HG03442 (cell line): ENCODE measurements around the gene ZFY.
A peak's percentile ranks its signal among the peaks of the same experiment; 100 is the strongest.

Experiments
- ATAC-seq: cut with Tn5 transposase; IDR thresholded peaks from one replicate; pipeline ENCODE4 v1.9.1; 2021; ENCODE audit warnings: mild to moderate bottlenecking, moderate library complexity; ENCODE audit not compliant: unreplicated experiment

Gene ZFY

DNA sequence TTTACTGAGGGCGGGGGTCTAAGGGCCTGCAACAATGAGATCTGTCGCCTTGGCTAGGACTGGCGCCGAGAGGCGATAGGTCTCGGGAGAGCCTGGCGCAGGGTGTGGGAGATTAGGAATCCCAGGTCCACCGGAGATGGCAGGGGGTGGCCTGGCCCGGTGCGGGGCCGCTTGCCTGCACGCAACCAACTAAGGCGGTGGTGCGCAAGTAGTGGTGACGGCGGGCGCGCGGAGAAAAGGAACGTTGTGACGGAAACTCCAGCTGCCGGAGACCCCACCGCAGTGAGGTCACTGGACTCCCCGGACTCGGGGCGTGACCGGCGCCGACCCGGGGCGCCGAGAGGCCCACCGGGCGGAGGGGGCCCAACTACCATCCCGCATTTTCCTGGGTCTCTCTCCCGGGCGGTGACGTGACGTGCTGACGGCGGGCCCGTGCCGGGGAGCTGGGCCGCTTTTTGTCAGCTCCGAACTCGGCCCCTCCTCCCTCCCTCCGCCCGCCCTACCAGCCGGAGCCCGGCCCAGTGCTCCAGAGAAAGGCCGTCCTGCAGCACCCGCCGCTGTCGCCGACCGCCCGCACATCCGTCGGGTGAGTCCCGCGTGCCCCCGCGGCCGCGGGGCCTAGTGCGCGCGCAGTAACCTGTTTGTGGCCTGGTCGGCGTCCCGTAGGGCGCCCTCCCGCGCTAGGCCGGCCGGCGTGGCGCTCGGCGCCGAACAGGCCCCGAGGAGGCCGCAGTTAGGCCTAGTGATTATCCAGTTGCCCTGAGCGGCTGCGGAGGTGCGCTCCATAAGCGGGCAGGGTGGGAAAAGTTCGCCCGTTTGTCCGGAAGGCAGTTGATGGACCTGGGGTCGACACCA is at the start of gene ZFY:
ZFY (plus strand) TSS at position 521 of the 855 bp plus-strand sequence. CDS start 18,556 bp downstream, outside the sequence.
- ATAC-seq: peak; percentile 25

DNA sequence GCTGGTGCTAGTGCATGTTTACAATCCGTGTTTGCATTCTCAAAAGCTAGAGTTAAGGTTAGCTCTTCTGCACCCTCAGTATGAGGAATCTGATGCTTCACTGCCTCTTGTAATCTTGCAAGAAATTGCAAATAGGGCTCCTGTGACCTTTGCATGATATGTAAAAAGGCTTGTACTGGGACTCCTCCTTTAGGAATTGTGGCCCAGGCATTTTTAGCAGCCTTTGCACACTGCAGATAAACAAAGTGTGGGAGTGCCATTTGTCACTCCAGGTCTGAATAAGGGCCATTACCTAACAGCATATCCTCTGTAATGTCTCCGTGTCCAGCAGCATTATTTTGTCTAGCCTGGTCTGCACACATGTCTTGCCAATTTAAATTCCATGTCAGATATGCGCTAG is 49.3 kb upstream of the ZFY start:
- ATAC-seq: no peak

DNA sequence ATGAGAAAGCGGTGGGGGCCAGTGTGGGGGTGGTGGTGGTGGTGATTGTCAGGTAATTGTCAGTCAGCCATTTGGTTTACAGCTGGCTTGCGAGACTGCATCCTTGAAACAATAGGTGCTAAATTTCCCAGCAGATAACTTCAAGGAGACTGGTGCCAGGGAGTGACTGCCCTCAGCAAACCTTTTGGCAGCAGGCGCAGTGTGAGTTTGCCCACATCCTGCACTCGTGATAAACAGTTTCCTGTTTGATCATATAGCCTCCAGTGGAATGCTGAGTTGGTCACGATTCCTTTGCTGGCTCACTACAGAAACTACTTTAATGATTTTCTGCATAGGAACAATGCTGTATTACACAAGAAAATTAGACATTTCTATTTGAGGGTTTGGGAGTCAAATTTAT is 47.8 kb upstream of the ZFY start:
- no peak for ATAC-seq

DNA sequence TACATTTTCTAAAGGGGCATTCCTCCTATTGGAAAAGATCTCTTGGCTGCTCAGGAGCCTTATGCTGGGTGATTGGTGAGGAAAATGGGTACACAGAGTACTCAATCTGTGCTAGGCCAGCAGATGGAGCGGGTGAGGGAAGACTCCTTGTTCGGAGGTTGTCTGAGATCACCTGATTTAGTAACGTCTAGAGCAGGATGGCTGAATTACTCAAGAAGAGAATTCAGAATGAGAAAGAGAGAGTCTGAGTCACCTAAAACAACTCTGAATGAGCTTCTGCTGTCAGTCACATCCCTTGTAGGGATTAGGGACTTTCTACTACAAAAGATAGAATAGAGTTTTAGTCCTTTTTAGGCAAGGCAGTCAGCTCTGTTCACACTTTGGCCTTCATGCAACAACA is 47.2 kb upstream of the ZFY start:
- ATAC-seq: peak; percentile 93

DNA sequence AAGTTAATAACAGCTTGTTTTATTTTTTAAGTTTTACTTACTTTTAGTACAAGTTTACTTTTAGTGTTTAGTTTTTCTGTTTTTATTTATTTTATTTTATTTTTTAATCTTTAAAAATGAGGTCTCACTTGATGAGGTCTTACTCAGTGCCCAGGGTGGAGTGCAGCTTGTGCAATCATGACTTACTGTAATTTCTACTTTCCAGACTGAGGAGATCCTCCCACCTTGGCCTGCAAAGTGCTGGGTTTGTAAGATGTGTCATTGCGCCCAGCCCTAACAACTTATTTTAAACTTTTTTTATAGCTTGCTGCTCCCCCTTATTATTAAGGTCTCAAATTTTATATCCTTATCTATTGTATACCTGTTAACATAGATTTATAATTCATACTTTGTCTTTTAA is 41.7 kb upstream of the ZFY start:
- no peak for ATAC-seq

DNA sequence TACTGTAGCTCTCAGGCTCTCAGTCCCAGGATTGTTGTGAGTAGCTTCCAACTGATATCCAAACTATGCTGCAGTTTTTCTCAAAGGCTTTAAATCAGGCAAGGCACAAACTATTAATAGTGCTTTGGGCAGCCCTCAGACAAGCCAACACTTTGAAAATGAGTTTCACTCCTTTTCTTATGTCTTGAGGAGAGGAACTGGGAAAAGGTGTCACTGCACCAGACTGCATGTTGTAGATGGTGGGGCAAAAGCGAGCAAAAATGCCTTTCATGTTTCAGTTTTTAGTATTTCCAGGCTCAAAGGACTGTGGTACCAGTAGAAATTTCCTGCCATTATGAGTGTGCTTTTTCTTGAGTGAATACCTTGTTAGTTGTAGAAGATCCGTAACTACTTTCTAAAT is 39.1 kb upstream of the ZFY start:
- peak; percentile 73 for ATAC-seq

DNA sequence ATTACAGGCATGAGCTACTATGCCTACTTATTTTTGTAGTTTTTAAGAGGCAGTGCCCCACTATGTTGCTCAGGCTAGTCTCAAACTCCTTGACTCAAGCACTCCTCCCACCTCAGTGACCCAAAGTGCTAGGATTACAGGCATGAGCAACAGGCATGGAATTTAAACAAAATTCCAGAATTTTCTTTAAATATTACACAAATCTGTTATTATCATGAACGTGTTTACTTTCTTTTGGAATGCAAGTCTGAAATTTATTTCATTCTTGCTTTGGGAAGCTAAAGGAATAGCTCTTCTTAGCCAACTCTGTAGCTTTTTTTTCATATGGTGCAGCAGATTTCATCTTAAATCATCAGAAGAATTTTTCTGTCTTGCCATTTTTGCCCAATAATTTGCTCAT is 27.8 kb upstream of the ZFY start:
- no peak for ATAC-seq

DNA sequence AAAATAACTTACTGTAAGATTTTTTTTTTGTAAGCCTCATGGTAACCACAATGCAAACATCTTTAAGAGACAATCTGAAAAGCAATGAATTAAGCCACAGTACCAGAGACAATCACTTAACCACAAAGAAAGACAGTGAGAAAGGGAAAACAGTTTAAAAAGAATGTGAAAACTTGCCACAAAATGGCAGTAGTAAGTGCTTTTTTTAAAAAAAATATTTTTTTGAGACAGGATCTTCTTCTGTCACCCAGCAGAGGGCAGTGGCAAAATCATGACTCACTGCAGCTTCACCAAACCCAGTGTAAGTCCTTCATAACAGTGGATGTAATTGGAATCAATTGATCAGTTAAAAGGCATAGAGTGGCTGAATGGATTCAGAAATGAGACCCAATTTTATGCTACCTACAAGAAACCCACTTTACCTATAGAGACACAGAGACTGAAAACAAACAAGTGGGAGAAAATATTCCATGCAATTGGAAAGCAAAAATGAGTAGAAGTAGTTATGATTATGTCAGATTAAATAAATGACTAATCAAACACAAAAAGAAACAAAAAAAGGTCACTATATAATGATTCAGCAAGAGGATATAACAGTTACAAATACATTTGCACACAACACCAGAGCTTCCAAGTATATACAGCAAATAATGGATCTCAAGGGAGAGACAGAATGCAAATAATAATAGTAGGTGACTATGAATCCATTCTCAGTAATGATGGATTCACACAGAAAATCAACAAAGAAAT is 21.9 kb upstream of the ZFY start:
- no peak for ATAC-seq

DNA sequence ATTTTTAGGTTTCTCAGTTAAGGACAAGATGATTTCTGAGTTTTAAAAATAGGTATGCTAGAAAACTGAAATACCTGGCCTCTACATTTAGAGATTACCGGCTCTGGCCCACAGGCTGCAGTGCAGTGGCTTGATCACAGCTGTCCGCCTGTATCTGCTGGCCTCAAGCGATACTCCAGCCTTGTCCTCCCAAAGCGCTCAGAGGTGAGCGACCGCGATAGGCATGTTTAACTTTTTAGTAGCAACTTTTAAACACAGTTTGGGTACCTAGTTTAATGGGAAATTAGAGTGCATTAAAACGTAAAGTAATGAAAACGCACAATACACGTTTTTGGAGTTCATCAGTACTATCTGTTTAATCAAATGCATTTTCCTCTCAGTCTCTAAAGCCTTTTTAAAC is 1.1 kb upstream of the ZFY start:
- no peak for ATAC-seq

DNA sequence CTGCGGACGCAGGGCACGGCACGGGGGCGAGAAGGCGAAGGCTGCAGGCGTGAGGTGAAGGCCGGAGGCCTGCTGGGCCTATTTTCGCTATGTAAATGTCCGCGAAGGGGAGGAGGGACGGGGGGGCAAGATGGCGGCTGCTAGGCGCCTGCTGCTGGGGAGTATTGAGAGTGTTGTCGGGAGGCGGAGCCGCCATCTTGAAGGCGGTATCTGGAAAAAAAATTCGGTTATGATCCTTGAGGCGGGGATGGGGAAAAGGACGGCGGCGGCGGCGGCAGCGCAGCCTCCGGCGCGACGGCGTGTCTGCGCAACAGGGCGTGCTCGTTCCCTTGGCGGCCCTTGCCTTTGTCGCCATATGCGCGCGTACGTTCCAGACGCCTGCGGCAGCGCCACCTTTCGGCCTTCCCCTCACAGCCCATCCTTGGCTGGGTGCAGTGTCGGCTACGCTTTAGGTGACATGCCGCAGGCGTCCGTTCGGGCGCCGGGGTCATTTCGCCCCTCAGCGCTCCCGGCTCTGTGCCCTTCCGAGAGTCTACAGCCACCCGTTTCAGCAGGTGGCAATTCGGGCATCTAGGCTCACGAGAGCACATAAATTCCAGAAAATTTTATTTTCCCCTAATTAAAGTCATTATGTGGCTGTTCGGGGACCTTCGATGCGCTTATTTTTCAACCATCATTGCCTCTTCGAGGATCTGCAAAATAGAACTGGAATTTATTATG is 695 bp downstream of the ZFY start:
- ATAC-seq: peak; percentile 78

DNA sequence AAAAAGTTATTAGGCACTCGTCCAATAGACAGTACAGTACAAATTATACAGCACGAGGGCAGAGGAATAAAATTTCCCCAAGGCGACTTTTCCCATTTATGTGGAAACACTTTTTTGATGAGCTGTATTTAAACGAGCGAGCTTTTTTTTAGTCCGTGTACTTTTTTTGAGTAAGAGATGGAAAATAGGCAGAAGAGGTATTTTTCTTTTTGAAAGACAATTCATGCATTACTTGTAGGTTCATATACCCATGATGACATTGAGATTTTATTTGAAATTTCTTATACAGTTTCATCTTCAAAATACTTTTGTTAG is 1.2 kb downstream of the ZFY start:
- no peak for ATAC-seq

DNA sequence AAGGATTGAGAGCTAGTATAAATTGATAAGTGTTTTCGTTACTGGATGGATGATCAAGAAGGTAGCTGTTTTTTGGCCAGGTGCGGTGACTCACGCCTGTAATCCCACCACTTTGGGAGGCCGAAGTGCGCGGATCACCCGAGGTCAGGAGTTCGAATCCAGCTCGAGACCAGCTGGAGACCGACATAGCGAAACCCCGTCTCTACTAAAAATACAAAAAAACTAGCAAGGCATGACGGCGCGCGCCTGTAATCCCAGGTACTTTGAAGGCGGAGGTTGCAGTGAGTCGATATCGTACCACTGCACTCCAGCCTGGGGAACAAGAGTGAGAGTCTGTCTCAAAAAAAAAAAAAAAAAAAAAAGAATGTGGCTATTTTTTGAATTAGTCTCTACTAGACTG is 2.0 kb downstream of the ZFY start:
- no peak for ATAC-seq

DNA sequence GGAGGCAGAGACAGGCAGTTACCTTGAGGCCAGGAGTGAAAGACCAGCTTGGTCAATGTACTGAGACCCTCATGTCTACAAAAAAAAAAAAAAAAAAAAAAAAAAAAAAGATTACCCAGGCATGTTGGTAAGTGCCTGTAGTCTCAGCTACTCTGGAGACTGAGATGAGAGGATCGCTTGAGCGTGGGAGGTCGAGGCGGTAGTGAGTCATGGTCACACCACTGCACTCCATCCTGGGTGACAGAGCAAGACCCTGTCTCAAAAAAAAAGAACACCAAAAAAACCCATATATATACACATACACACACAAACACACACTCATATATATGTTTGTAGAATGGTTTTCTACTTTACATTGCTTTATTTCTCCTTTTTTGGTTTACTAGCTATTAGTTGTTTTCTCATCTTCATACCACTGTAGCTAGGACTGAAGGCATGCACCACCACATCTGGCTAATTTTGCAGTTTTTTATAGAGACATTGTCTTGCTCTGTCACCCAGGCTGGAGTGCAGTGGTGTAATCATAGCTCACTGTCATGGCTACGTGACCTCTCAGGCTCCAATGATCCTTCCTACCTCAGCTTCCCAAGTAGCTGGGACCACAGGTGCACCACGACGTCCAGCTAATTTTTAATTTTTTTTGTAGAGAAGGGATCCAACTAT is 14.5 kb downstream of the ZFY start:
- peak; percentile 82 for ATAC-seq

DNA sequence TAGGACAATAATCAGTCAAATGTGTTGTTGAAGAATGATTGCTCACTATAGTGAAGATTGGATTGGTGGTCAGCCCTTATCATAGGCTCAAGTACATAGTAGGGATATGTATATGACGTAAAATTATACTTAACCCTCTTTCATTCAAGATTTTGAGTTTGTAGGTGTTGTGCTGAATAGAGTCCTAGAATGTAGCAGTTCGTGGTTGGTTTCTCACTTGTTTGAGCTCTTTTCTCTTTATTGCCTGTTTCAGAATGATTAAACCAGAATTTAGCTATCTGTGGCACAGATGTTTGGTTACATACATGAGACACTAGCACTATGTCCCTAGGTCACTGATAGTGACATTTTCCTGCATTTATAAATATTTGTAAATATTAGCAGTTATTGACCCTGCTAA is 15.5 kb downstream of the ZFY start:
- ATAC-seq: peak; percentile 42

DNA sequence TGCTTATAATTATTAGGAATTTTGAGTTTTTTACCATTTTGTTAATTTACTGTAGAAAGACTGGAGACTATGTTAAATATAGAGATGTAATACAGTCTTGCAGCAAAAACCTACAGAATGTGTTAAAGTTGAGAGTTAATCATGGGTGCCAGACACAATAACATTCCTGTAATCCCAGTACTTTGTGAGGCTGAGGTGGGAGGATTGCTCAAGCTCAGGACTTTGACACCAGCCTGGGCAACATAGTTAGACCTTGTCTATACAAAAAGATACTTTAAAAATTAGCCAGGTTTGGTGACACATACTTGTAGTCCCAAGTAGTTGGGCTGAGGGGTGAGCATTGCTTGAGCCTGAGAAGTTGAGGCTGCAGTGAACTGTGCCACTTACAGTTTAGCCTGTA is 17.7 kb downstream of the ZFY start:
- no peak for ATAC-seq

DNA sequence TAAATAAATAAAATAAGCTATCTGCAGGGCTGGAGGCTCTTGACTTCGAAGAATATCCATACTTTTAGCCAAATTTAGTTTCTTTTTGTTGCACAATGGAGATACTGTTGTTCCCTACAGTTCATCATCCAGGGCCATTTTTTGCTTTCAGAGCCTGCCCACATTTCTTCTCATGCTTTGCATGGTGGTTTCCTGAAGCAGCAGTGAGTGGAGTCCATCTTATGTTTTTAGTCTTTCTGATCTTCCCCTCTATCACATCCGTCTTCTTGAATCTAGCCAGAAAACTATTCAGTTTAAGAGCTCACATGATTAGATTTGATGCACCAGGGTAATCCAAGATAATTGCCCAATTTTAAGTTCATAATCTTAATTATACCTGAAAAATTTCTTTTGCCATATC is 19.6 kb downstream of the ZFY start:
- ATAC-seq: no peak

DNA sequence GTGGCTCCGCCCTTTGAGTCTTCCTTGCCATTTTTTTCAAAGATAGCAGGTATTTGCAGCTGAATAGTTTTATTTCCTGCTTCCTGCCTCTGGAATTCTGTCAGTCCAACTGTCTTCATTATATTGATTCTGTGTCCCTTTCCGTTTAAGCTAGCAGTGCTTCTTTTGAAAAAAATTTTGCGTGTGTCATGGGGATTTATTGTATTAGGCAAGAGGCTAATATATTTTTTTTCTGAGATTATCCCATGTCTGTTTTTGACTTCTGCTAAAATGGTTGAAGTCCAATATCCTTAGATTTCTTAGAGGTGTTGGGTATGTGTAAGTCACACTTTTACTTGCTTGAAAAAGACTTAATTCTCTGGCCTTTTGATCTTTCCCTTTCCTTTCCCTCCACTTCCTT is 20.4 kb downstream of the ZFY start:
- ATAC-seq: no peak

DNA sequence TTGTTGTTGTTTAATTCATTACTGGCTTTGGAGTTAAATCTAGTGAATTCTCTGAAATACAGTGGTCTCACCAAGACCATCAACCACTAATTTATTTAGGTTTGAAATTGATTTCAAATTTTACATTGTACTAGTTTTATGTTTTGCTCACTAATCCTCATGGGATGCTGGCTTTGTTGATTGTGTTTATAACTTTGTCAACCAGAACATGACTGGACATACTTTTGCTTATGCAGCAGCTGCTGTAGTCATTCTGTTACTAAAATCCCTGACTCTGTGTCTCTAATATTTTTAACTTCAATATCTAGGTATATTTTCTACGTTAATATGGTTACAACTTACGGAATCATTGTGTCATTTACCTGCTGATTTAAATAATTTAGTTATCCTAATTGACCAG is 26.9 kb downstream of the ZFY start:
- no peak for ATAC-seq

DNA sequence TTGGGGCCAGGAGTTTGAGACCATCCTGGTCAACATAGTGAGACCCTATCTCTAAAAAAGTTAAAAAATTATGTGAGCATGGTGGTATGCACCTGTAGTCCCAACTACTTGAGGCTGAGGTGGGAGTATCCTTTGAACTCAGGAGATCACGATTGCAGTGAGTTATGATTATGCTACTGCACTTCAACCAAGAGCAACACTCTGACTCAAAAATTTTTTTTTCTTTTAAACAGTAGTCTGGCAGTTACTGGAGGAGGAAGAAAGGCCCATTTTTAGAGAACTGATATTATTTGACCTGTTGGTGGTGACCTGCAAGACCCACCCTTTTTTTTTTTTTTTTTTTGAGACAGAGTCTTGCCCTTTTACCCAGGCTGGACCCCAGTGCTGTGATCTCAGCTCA is 29.6 kb downstream of the ZFY start:
- no peak for ATAC-seq

DNA sequence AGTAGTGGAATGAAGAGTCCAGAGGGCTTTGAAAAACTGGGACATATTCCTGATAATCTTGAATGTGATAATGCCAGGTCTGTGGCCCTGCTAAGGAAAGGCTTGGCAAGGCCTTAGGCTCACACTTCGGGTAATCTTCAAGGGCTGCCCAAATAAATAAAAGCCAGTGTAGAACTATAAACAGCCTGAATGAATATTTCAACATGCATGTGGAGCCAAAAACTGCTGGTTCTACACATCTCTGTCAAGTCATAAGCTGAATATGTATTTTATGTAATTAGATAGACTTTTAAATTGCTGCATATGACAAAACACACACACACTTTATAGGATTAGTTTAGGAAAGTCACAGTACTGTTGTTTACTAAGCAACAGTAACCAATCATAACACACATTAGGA is 30.4 kb downstream of the ZFY start:
- ATAC-seq: no peak

DNA sequence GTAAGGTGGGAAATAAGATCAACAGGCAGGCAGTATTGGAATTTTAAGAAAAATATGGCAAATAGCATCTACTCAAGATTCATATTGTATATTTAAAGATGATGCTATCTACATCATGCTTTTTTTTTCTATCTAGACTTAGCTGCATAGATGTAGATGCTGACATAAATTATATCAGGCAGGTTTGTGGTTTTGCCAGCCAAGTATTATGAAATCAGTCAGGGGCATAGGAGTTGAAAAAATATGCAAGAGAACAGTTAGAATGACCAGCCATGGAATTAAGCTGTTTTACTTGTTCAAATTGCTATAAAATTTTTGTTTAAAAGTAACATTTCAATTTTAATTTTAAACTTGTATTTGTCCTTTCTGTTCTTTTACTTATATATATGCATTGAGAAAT is 34.4 kb downstream of the ZFY start:
- ATAC-seq: no peak
